Activated T-helper 1 cell treated with anti-CD3 and anti-CD28 coated beads, Interleukin-12 subunit alpha, Interleukin-12 subunit beta, Interleukin-2, Interleukin-4 antibody, amounts not matched to agents 30 ng/mL and 10 ng/mL and 1 ng/mL, durations not matched to agents 14 hours and 24 hours and 36 hours (primary cell): Measurements from ENCODE around the gene RBM18. TPM values are rescaled to one million over a fixed set of nuclear protein-coding genes. Genes with fewer than 3 reads are reported as not detected.

Experiments used
- DNase-seq: peaks from one replicate; pipeline ENCODE4 v3.0.0; 2021; ENCODE audit warnings: low spot score
- H3K27ac Mint-ChIP-seq: one replicate; pipeline ENCODE4 v1.8.0; 2021; ENCODE audit warnings: mild to moderate bottlenecking, mixed read lengths
- H3K27me3 Mint-ChIP-seq: one replicate; pipeline ENCODE4 v1.8.0; 2022; ENCODE audit warnings: mild to moderate bottlenecking, moderate library complexity, mixed read lengths; ENCODE audit not compliant: insufficient read depth
- H3K36me3 Mint-ChIP-seq: one replicate; pipeline ENCODE4 v1.8.0; 2021; ENCODE audit warnings: low read depth, mixed read lengths
- H3K4me1 Mint-ChIP-seq: one replicate; pipeline ENCODE4 v1.8.0; 2021; ENCODE audit warnings: low read depth, mixed read lengths
- H3K4me3 Mint-ChIP-seq: one replicate; pipeline ENCODE4 v1.8.0; 2021; ENCODE audit warnings: mild to moderate bottlenecking, moderate library complexity, mixed read lengths
- H3K9me3 Mint-ChIP-seq: one replicate; pipeline ENCODE4 v1.8.0; 2021; ENCODE audit warnings: mixed read lengths
- intact Hi-C: fragments of 100-400 bp; cut with micrococcal nuclease; formaldehyde crosslinking; loops from one replicate; pipeline ENCODE4 v1.15.1; 2024
- total RNA-seq: library from RNA; stranded (reverse); gene quantifications from 2 replicates; pipeline ENCODE4 v1.2.3, GENCODE V29; 2022

RBM18 gene
- total RNA-seq, 1 donor from 2014 or later: 31.5 TPM

- peaks cover 25% of the 10 kb centered on the region for H3K4me1 Mint-ChIP-seq
- no peak overlapping the region for H3K27ac Mint-ChIP-seq
- DNase-seq: no peak
- H3K36me3 Mint-ChIP-seq: peaks cover 3% of the 10 kb centered on the region
- no peaks in the 10 kb centered on the region for H3K9me3 Mint-ChIP-seq
- intact Hi-C loops: loop anchor here (10.0 kb wide), 1 partner anchor 93 kb away; no protein-coding TSS in a partner anchor
- H3K27me3 Mint-ChIP-seq: peaks cover 80% of the 10 kb centered on the region
- no peak overlapping the region for H3K4me3 Mint-ChIP-seq
Measured at GRCh38 chr9:122217640-122218039, 47.0 kb downstream of the RBM18 start.

GRCh38 chr9:122216798-122217418 is 47.7 kb downstream of the RBM18 start:
- H3K9me3 Mint-ChIP-seq: no peaks in the 10 kb centered on the region
- no peak overlapping the region for H3K27ac Mint-ChIP-seq
- peaks cover 3% of the 10 kb centered on the region for H3K36me3 Mint-ChIP-seq
- no peak overlapping the region for H3K4me3 Mint-ChIP-seq
- no peak for DNase-seq
- intact Hi-C loops: loop anchor here (10.0 kb wide), 1 partner anchor 92 kb away; no protein-coding TSS in a partner anchor
- peaks cover 80% of the 10 kb centered on the region for H3K27me3 Mint-ChIP-seq
- H3K4me1 Mint-ChIP-seq: peaks cover 27% of the 10 kb centered on the region

GRCh38 chr9:122216138-122216797 is 48.4 kb downstream of the RBM18 start:
- H3K27me3 Mint-ChIP-seq: peaks cover 80% of the 10 kb centered on the region
- intact Hi-C loops: loop anchor here (10.0 kb wide), 1 partner anchor 91 kb away; no protein-coding TSS in a partner anchor
- H3K4me3 Mint-ChIP-seq: no peak overlapping the region
- no peaks in the 10 kb centered on the region for H3K9me3 Mint-ChIP-seq
- peaks cover 3% of the 10 kb centered on the region for H3K36me3 Mint-ChIP-seq
- DNase-seq: no peak
- H3K4me1 Mint-ChIP-seq: peaks cover 27% of the 10 kb centered on the region
- H3K27ac Mint-ChIP-seq: no peak overlapping the region

GRCh38 chr9:122215663-122216062 is 49.0 kb downstream of the RBM18 start:
- H3K9me3 Mint-ChIP-seq: no peaks in the 10 kb centered on the region
- H3K27me3 Mint-ChIP-seq: peaks cover 81% of the 10 kb centered on the region

GRCh38 chr9:122214507-122214906 is 50.1 kb downstream of the RBM18 start:
- peaks cover 25% of the 10 kb centered on the region for H3K4me1 Mint-ChIP-seq
- H3K36me3 Mint-ChIP-seq: peaks cover 3% of the 10 kb centered on the region
- no peak overlapping the region for H3K27ac Mint-ChIP-seq
- H3K27me3 Mint-ChIP-seq: peaks cover 73% of the 10 kb centered on the region
- H3K9me3 Mint-ChIP-seq: no peaks in the 10 kb centered on the region
- intact Hi-C loops: loop anchor here (1.0 to 10.0 kb wide), 3 partner anchors 50 to 90 kb away; partner anchors contain the start of genes MORN5, MRRF, NDUFA8 and RBM18
- no peak for DNase-seq
- peak overlapping the region; percentile 72 for H3K4me3 Mint-ChIP-seq

More at GRCh38 chr9:122215663-122216062, 49.0 kb downstream of the RBM18 start:
- Mint-ChIP-seq H3K4me3 (no peak overlapping the region), H3K4me1 (peaks cover 27% of the 10 kb centered on the region), H3K36me3 (peaks cover 3% of the 10 kb centered on the region), H3K27ac (no peak overlapping the region)
- no peak for DNase-seq
- intact Hi-C loops: loop anchor here (1.0 to 10.0 kb wide), 2 partner anchors 91 to 122 kb away; partner anchors contain the start of gene TTLL11

GRCh38 chr9:122213589-122214413 is 50.8 kb downstream of the RBM18 start:
- peak; percentile 59 for DNase-seq
- Mint-ChIP-seq H3K36me3 (peaks cover 3% of the 10 kb centered on the region), H3K4me1 (peaks cover 18% of the 10 kb centered on the region), H3K4me3 (peak overlapping the region; percentile 72), H3K27ac (no peak overlapping the region), H3K9me3 (no peaks in the 10 kb centered on the region), H3K27me3 (peaks cover 66% of the 10 kb centered on the region)
- intact Hi-C loops: loop anchor here (1.0 to 10.0 kb wide), 3 partner anchors 50 to 89 kb away; partner anchors contain the start of genes MORN5, MRRF, NDUFA8 and RBM18

- H3K4me1 Mint-ChIP-seq: peaks cover 12% of the 10 kb centered on the region
- H3K9me3 Mint-ChIP-seq: no peaks in the 10 kb centered on the region
- H3K36me3 Mint-ChIP-seq: no peaks in the 10 kb centered on the region
- intact Hi-C loops: loop anchor here (10.0 kb wide), 1 partner anchor 88 kb away; no protein-coding TSS in a partner anchor
- H3K27ac Mint-ChIP-seq: no peak overlapping the region
- no peak for DNase-seq
- peak overlapping the region; percentile 40 for H3K4me3 Mint-ChIP-seq
- H3K27me3 Mint-ChIP-seq: peaks cover 63% of the 10 kb centered on the region
Measured at GRCh38 chr9:122213102-122213588, 51.5 kb downstream of the RBM18 start.

GRCh38 chr9:122212473-122213004 is 52.1 kb downstream of the RBM18 start:
- Mint-ChIP-seq H3K4me1 (peaks cover 6% of the 10 kb centered on the region), H3K27me3 (peaks cover 61% of the 10 kb centered on the region), H3K9me3 (no peaks in the 10 kb centered on the region), H3K27ac (peak overlapping the region; percentile 18), H3K36me3 (no peaks in the 10 kb centered on the region), H3K4me3 (peak overlapping the region; percentile 40)
- intact Hi-C loops: loop anchor here (10.0 kb wide), 1 partner anchor 88 kb away; no protein-coding TSS in a partner anchor
- DNase-seq: no peak

- Mint-ChIP-seq H3K4me1 (peaks cover 6% of the 10 kb centered on the region), H3K36me3 (no peaks in the 10 kb centered on the region), H3K27ac (no peak overlapping the region), H3K9me3 (no peaks in the 10 kb centered on the region), H3K4me3 (no peak overlapping the region), H3K27me3 (peaks cover 36% of the 10 kb centered on the region)
- no peak for DNase-seq
- intact Hi-C loops: no loop called here
Measured at GRCh38 chr9:122209451-122209850, 55.2 kb downstream of the RBM18 start.

GRCh38 chr9:122207096-122207495 is 57.5 kb downstream of the RBM18 start:
- Mint-ChIP-seq H3K9me3 (no peaks in the 10 kb centered on the region), H3K27ac (no peak overlapping the region), H3K27me3 (peaks cover 21% of the 10 kb centered on the region), H3K36me3 (no peaks in the 10 kb centered on the region), H3K4me3 (no peak overlapping the region), H3K4me1 (no peaks in the 10 kb centered on the region)
- no peak for DNase-seq
- intact Hi-C loops: no loop called here

GRCh38 chr9:122206118-122207046 is 58.3 kb downstream of the RBM18 start:
- no peaks in the 10 kb centered on the region for H3K36me3 Mint-ChIP-seq
- no peak overlapping the region for H3K4me3 Mint-ChIP-seq
- no peaks in the 10 kb centered on the region for H3K4me1 Mint-ChIP-seq
- no peaks in the 10 kb centered on the region for H3K9me3 Mint-ChIP-seq
- no peak overlapping the region for H3K27ac Mint-ChIP-seq
- intact Hi-C loops: no loop called here
- H3K27me3 Mint-ChIP-seq: peaks cover 13% of the 10 kb centered on the region
- DNase-seq: no peak
